Hindlimb muscle (tissue), 1 donor: ENCODE data around the gene NEGR1. TPM values are rescaled to one million over a fixed set of nuclear protein-coding genes. Genes with fewer than 3 reads are reported as not detected.
A peak's percentile ranks its signal among the peaks of the same experiment; 100 is the strongest.

Experiments
- DNase-seq: peaks from one replicate; pipeline ENCODE4 v3.0.0-alpha.2; 2013
- polyA plus RNA-seq: library from polyadenylated mRNA; unstranded; fragments of 120-200 nt; gene quantifications from one replicate; pipeline ENCODE4 v1.2.1, GENCODE V29; 2013; ENCODE audit not compliant: insufficient read length

The NEGR1 gene
- polyA plus RNA-seq, 1 donor, result 18.1 TPM

DNA sequence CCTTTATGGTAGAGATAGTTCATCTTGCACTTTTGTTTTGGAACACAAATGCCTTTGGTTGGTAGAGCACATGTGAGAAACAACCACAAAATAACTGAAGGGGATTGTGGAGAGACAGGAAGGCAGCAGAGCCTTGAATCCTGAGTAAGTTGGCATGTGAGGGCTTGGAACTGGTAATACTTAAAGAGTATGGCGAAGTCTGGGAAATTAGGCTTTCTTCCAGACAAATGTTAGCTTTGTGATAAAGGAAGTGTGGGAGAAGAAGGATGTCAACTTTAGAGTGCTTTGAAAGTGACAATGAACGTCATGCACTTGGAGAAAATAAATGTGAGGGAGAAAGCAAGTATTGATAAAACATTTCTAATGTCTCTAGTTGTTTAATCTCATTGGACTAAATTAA is 725.2 kb downstream of the NEGR1 start:
- DNase-seq, result no peak

GRCh38 chr1:71548398-71548890 is 733.9 kb downstream of the NEGR1 start:
- no peak for DNase-seq

DNA sequence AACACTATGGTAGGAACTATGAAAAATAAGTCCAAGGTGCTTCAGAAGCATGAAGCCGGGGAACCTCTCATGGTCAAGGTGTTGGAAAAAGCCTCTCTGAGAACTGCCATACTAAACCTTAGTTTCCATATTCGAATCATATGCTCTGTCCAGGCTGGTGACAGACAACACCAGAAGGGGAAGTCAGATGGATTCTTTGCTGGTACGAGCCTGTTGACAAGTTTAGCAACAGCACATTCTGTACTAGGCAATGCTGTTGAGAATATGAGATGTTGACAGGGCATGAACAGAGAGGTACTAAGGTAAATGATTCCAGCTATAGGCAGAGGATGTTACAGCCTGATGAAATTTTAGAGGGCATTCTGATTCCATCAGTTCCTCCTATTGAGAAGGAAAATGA is 740.2 kb downstream of the NEGR1 start:
- DNase-seq, result no peak

DNA sequence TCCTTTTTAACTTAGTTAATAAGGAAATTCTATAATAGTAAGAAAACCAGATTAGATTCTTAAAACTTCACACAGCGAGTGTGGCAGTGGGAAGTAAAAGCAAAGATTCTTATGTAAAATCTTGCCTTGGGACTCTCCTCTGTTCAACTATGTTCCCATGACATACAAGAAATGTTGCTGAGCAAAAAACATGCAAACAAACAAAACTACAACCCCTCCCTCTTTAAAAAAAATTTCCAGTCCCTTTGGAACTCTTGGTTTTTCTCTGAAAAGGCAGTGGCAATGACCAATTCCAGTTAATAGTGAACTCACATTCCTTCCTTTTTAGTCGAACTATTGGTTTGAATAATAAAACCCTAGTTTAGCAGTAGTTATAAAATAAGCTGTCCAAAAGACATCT is 748.4 kb downstream of the NEGR1 start:
- DNase-seq, result no peak

- no peak for DNase-seq
Measured at GRCh38 chr1:71532343-71532742, 750.0 kb downstream of the NEGR1 start.

DNA sequence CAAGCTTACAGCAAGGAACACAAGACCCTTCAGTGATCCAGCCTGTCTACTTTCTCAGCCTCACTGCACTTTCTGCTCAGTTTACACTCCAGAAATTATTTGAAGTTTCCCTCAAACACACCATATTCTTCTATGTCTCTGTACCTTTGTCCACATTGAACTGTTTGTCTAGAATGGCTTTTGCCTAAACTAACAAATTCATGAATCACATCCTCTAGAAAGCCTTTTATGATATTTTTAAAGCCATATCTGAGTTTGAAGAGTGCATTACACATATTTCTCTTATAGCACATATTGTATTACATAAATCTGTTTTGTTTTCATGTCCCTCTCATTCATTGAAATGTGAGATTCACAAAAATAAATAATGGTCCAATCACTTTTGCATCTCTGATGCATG is 755.5 kb downstream of the NEGR1 start:
- no peak for DNase-seq

DNA sequence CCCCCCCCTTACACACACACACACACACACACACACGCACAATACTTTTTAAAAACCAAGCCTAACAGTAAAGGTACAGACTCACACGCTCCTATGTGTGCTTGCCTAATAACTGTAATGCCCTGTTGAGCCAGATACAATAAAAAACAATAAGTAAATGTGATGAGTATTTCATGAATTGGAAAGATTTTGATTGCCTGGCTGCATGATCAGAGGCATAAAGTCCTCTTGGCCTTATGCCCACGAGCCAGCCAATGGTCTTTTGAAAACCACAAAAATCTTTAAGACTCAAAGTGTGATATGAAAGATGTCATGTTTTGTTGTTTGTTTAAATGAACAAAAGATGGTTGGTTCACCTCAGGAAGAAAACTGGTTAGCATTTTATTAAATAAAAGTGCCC is 759.6 kb downstream of the NEGR1 start:
- DNase-seq, result no peak

GRCh38 chr1:71521655-71522264 is 760.6 kb downstream of the NEGR1 start:
- peak; percentile 19 for DNase-seq

GRCh38 chr1:71511505-71511904 is 770.8 kb downstream of the NEGR1 start:
- DNase-seq, result no peak

DNA sequence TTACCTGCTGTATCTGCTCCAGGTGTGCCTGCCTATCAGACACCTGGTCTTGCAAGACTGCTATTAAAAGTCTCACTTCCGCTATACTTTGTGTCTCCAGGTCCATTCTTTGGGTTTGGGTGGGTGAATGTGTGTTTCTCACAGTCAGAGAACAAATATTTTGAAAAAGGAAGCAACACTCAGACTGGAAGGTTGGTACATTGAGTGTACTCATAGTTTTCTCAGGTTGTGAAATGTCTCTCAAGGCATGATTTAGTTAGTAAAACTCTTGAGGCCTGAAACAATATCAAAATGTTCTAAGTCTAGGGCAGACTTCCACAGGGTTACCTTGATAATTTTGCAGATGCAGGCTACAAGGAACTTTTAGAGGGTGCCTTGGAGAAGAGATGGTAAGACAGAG is 771.6 kb downstream of the NEGR1 start:
- DNase-seq, result no peak

- DNase-seq, result no peak
Measured at GRCh38 chr1:71509051-71509595, 773.2 kb downstream of the NEGR1 start.

DNA sequence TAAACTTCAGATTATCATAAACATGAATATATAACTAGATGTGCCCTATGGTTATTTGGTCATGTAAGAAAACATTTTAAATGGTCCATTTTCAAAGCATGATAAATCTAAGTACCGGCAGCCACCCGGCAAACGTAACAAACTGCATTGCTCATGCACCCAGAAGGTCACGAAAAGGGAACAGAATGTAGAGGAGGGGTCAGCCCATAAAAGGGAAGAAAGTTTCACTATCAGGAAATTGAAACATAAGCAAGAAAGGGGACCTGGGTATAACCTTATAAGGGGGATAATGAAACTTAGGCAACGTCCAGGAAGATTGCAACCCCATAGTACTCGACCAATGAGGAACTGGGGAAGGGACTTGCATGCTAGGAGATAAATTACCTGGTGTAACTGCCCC is 780.3 kb downstream of the NEGR1 start:
- DNase-seq, result no peak

GRCh38 chr1:71498542-71498941 is 783.8 kb downstream of the NEGR1 start:
- DNase-seq, result no peak

GRCh38 chr1:71494163-71494562 is 788.2 kb downstream of the NEGR1 start:
- DNase-seq, result no peak

DNA sequence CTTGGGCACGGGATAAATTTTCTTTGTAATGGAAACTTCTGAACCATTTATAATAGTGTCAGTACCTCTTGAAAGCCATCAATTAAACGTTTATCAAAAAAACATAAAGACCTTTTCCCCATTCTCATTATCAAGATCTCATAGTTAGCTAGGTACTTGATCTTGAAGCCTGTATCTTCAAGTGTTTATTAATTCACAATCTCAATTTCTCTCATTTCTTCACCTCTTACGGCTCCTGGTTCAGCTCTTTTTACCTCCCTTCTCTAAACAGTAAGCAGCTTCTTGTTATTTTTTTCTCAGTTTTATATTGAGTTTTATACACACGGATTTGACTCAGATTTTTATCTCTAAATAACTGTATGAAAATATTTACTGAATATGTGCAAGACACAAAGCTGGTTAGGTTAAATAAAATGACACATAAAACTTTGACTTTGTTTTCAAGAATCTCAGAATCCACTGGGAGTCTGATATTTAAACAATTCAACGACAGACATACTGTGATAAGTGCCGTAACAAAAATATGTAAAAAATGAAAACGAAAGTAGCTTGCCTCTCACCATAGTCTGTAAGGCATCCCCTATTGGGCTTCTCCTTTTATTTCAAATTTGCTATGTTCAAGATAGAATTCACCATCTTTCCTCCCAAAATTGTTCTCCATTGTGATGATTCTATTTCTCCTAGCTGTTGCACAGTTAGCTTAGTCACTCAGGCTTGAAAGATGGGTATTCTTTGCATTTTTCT is 789.9 kb downstream of the NEGR1 start:
- no peak for DNase-seq

- DNase-seq, result no peak
Measured at GRCh38 chr1:71490432-71490831, 791.9 kb downstream of the NEGR1 start.

DNA sequence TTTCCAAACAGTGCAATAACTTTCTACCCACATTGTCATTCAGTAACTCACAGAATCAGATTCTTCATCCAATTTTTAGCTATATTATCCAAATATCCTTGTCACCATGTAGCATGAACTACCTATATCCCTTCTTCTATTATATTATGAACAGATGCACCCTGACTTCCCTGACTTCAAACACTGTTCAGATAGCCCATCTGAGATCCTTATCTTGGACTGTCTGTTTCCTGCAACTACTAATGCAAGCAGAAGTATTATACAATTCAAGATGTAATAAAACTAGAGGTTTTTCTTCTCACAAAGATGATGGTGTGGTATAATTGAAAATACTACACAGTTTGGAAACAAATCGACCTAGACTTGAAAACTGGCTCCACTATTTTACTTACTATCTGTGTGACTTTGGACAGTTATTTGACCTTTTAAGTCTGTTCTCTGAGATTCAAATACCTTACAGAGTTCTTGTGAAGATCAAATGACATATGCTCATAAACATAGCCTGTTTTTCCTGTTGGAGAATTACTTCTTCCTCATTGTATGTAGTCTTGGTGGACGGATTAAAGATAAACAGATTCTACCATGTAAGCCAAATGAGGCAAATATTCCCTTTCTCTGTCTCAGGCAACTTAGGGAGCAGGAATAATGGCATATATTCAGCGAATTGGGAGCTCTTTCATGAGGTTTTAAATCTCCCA is 793.6 kb downstream of the NEGR1 start:
- no peak for DNase-seq

GRCh38 chr1:71473331-71473730 is 809.0 kb downstream of the NEGR1 start:
- no peak for DNase-seq

- DNase-seq, result no peak
Measured at GRCh38 chr1:71465093-71465492, 817.2 kb downstream of the NEGR1 start.

- no peak for DNase-seq
Measured at GRCh38 chr1:71464016-71464415, 818.3 kb downstream of the NEGR1 start.

DNA sequence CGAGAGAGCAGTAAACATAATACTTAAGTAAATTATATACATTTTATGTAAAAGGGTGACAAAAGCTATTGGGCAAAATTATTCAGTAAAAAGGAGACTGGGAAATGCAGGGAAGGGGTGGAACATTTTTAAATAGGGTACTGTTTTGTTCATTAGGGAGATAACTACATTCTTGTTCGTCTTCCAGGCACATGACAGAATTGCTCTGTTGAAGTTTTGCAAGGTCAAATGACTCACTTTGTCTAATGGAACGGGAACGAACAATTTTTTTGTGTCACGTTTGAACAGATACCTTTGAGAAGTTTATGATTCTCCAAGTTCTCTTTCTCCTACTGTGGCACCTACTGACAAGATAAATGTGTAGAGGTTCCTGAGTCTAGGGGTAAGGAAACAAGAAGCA is 819.2 kb downstream of the NEGR1 start:
- DNase-seq, result no peak

- no peak for DNase-seq
Measured at GRCh38 chr1:71462247-71462646, 820.1 kb downstream of the NEGR1 start.

- DNase-seq, result no peak
Measured at GRCh38 chr1:71461416-71461815, 820.9 kb downstream of the NEGR1 start.
